Vagina (tissue), 2 donors: Measurements from ENCODE around the gene HECW1. TPM values are rescaled to one million over a fixed set of nuclear protein-coding genes. Genes with fewer than 3 reads are reported as not detected.

Source experiments
- DNase-seq, 2 donors: peaks; one replicate each; pipeline ENCODE4 v3.0.0-alpha.2; 2017; ENCODE audit errors: extremely low spot score in 2 of 2
- H3K27ac ChIP-seq: fragments of 200-600 bp; sonication (generic); one replicate; pipeline ENCODE4 v1.5.1; 2019
- H3K27me3 ChIP-seq: fragments of 200-600 bp; sonication (generic); one replicate; pipeline ENCODE4 v1.5.1; 2019
- H3K36me3 ChIP-seq, 2 donors: fragments of 200-600 bp; sonication (generic); one replicate each; pipeline ENCODE4 v1.5.1; 2017 to 2019
- H3K4me1 ChIP-seq: fragments of 200-600 bp; sonication (generic); one replicate; pipeline ENCODE4 v1.5.1; 2019
- H3K4me3 ChIP-seq, 2 donors: fragments of 200-600 bp; sonication (generic); 1 replicate in 1 of 2; 2 replicates in 1 of 2; pipeline ENCODE4 v1.5.1; 2016 to 2019
- H3K9me3 ChIP-seq: fragments of 200-600 bp; sonication (generic); one replicate; pipeline ENCODE4 v1.5.1; 2019
- POLR2A ChIP-seq, 2 donors: fragments of 450-650 bp; IDR thresholded peaks; one replicate each; pipeline ENCODE4 v1.6.1; 2017; ENCODE audit warnings: antibody characterized with exemption in 2 of 2, mild to moderate bottlenecking in 2 of 2, moderate library complexity in 2 of 2
- POLR2AphosphoS5 ChIP-seq, 2 donors: sonication (generic); formaldehyde crosslinking; IDR thresholded peaks; one replicate each; pipeline ENCODE4 v1.9.0; 2017; ENCODE audit warnings: antibody characterized with exemption in 2 of 2, mild to moderate bottlenecking in 2 of 2, low read depth in 1 of 2; ENCODE audit not compliant: insufficient read depth in 1 of 2
- intact Hi-C: fragments of 100-400 bp; cut with DNase I; formaldehyde crosslinking; loops from one replicate; pipeline ENCODE4 v1.15.1; 2023
- total RNA-seq: library from RNA; depleted of rRNA; stranded (reverse); fragments of >200 nt; gene quantifications from one replicate; pipeline ENCODE4 v1.2.3, GENCODE V29; 2016
- TF ChIP-seq, protein P1 (sequence below), 3 experiments: fragments of 450-650 bp in 2 of 3; fragments of 200-600 bp in 1 of 3; sonication (generic) in 1 of 3; IDR thresholded peaks; one replicate each; pipeline ENCODE4 v1.5.1; 2017 to 2019; ENCODE audit warnings: antibody characterized with exemption in 3 of 3, mild to moderate bottlenecking in 2 of 3, moderate library complexity in 2 of 3

Gene HECW1
- total RNA-seq, 1 donor from 2014 or later: 2.5 TPM

DNA sequence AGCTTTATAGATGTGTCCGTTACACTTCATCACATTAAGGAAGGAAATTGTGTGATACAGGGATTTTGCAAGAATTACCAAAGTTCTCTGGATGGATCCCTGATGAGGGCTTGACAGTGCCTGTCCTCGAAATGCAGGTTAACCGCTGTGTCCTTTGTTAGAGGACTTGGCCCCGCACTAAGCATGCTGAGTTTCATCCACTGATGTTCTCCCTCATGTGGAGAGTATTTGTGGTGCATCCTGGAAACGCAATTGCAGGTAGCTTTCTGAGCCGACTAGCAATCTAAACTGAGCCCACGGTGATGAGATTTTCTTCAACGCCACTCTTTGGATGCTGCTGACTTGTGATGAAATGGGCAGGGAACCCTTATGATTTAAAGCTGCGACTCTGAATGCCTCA, 398.6 kb downstream of the HECW1 start:
- H3K9me3 ChIP-seq: no peaks in the 10 kb centered on the region
- no peaks in the 10 kb centered on the region for H3K4me1 ChIP-seq
- H3K4me3 ChIP-seq: no peak overlapping the region
- DNase-seq: no peak
- no peaks in the 10 kb centered on the region for H3K36me3 ChIP-seq
- no peak overlapping the region for H3K27ac ChIP-seq
- TF ChIP-seq POLR2AphosphoS5 (IDR thresholded peaks at IDR 0.05; ENCODE audit: insufficient read depth in 1 of 2, low read depth in 1 of 2) (no peak), POLR2A (IDR thresholded peaks at IDR 0.05) (no peak)
- TF ChIP-seq, protein P1, sequence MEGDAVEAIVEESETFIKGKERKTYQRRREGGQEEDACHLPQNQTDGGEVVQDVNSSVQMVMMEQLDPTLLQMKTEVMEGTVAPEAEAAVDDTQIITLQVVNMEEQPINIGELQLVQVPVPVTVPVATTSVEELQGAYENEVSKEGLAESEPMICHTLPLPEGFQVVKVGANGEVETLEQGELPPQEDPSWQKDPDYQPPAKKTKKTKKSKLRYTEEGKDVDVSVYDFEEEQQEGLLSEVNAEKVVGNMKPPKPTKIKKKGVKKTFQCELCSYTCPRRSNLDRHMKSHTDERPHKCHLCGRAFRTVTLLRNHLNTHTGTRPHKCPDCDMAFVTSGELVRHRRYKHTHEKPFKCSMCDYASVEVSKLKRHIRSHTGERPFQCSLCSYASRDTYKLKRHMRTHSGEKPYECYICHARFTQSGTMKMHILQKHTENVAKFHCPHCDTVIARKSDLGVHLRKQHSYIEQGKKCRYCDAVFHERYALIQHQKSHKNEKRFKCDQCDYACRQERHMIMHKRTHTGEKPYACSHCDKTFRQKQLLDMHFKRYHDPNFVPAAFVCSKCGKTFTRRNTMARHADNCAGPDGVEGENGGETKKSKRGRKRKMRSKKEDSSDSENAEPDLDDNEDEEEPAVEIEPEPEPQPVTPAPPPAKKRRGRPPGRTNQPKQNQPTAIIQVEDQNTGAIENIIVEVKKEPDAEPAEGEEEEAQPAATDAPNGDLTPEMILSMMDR (IDR thresholded peaks at IDR 0.05): no peak
- H3K27me3 ChIP-seq: no peaks in the 10 kb centered on the region
- intact Hi-C loops: no loop called here

DNA sequence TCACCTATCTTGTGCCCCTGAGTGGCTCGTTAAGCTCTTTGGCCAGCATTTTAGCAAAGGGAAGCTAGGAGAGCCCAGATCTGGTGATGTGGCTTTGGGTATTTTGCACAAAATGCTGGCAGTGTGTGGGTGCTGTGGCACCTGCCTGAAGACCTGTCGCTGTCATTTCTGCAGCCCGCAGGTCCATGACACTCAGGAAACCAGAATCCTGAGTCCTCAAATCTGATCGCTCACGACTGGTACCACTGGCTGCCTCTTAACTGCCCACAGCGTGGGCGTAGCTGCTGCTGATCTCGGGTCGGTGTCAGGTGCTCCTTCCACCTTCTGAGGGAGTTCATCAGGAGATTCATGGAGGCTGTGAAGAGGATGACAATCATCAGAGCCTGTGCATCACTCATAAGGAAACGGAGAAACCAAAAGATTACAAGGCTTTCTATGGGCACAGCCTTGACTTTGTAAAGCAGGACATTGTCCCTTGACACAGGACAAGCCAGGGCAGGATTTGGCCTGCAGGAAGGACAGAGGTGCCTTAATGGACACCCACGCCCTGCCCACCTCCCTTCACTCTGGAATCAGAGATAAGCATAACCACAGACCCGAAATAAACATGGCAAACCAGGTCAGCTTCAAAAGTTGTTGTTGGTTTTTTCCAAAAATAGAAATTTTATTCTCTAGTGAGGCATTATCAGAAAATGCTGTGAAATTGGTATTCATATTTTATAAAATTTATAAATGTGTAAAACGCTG, 399.5 kb downstream of the HECW1 start:
- Histone ChIP-seq H3K4me3 (no peak overlapping the region), H3K9me3 (no peaks in the 10 kb centered on the region), H3K27me3 (no peaks in the 10 kb centered on the region), H3K4me1 (no peaks in the 10 kb centered on the region), H3K36me3 (no peaks in the 10 kb centered on the region), H3K27ac (no peak overlapping the region)
- intact Hi-C loops: no loop called here
- TF ChIP-seq POLR2A (IDR thresholded peaks at IDR 0.05) (no peak), POLR2AphosphoS5 (IDR thresholded peaks at IDR 0.05; ENCODE audit: insufficient read depth in 1 of 2, low read depth in 1 of 2) (no peak)
- TF ChIP-seq, protein P1 (IDR thresholded peaks at IDR 0.05): no peak
- no peak for DNase-seq

DNA sequence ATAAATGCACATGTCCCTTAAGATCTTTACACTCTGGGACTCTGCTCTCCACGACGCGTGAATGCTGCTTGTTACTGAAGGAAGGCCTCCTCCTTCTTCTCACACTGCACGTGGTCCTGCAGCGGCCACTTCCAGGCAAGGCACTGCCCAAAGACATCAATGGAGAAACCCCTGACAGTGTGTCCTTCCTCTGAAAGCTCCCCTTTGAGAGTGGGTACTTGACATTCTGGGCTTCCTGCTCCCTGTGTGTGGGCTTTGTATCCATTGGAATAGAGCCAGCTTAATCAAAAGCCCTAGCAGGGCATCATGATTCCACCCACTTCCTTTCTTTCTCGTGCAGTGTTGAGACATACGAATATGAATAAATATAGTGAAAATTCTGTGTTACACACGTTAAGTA, 400.8 kb downstream of the HECW1 start:
- Histone ChIP-seq H3K4me1 (no peaks in the 10 kb centered on the region), H3K36me3 (no peaks in the 10 kb centered on the region), H3K27ac (no peak overlapping the region), H3K4me3 (no peak overlapping the region), H3K27me3 (no peaks in the 10 kb centered on the region), H3K9me3 (no peaks in the 10 kb centered on the region)
- TF ChIP-seq, protein P1 (IDR thresholded peaks at IDR 0.05): no peak
- intact Hi-C loops: no loop called here
- no peak for DNase-seq

DNA sequence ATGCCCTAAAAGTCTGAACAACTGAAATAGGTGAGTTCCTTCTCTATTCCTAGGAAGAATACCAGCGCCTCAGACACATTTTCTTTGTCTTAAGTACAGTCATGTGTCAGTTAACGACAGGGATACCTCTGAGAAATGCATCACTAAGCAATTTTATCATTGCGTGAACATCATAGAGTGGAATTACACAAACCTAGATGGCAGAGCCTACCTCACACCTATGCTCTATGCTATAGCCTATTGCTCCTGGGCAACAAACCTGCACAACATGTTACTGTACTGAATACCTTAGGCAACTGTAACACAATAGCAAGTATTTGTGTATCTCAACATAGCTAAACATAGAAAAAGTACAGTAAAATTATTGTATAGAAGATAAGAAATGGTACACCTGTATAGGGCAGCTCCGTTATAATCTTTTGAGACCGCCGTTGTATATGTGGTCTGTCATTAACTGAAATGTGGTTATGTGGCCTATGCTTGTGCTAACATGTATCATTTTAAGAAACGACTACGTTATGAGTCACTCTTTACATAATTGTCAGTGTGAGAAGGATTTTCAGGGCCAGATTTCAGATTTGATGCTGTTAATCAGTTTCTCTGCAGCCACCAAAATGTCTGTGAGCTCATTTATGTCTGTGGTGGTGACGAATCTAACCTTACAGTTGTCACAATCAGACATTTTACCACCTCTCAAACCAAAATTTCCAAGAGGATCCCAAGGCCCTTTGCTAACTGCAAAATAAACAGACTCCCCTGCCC, 404.3 kb downstream of the HECW1 start:
- intact Hi-C loops: no loop called here
- no peak overlapping the region for H3K27ac ChIP-seq
- no peak overlapping the region for H3K4me3 ChIP-seq
- no peak for DNase-seq
- TF ChIP-seq POLR2AphosphoS5 (IDR thresholded peaks at IDR 0.05; ENCODE audit: insufficient read depth in 1 of 2, low read depth in 1 of 2) (no peak), POLR2A (IDR thresholded peaks at IDR 0.05) (no peak)
- TF ChIP-seq, protein P1 (IDR thresholded peaks at IDR 0.05): no peak
- no peaks in the 10 kb centered on the region for H3K9me3 ChIP-seq
- H3K36me3 ChIP-seq: no peaks in the 10 kb centered on the region
- no peaks in the 10 kb centered on the region for H3K27me3 ChIP-seq
- no peaks in the 10 kb centered on the region for H3K4me1 ChIP-seq

DNA sequence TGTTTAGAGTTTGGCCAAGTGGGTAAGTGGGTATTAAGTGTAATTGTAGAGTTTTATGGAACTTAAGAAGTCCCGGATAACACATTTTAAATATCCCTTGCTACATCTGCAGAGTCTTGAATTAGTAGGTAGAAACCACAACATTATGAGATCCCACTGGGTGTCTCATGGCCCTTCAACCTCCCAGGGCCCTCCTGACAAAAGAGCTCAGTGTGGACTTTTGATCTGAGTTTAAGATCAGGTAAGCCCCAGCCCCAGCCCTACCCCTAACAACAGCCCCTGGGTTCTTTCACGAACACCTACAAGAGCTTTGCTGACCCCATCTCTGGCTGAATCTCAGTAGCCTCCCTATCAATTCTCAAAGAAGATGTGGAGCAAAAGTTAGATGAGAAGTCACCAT, 405.0 kb downstream of the HECW1 start:
- Histone ChIP-seq H3K4me3 (no peak overlapping the region), H3K9me3 (no peaks in the 10 kb centered on the region), H3K36me3 (no peaks in the 10 kb centered on the region), H3K27me3 (no peaks in the 10 kb centered on the region), H3K27ac (no peak overlapping the region), H3K4me1 (no peaks in the 10 kb centered on the region)
- no peak for DNase-seq
- intact Hi-C loops: no loop called here
- TF ChIP-seq, protein P1 (IDR thresholded peaks at IDR 0.05): no peak
- TF ChIP-seq POLR2AphosphoS5 (IDR thresholded peaks at IDR 0.05; ENCODE audit: insufficient read depth in 1 of 2, low read depth in 1 of 2): no peak
- no peak for TF ChIP-seq POLR2A (IDR thresholded peaks at IDR 0.05)
